ENCODE measurements around the gene MARCHF6.

MARCHF6 gene

GRCh38 chr5:10324518-10325370, 28.8 kb upstream of the MARCHF6 start:
- no peak for DNase-seq (ENCODE audit: low spot score)
- no peak for TF ChIP-seq CTCF (IDR thresholded peaks at IDR 0.05; ENCODE audit: extremely low read depth, insufficient read depth, missing control alignments)
- in situ Hi-C loops (cut with MboI; ENCODE audit: low pct_unique_long_range_greater_than_20kb, low sequenced_read_pairs, unreplicated experiment): no loop called here

- in situ Hi-C loops (cut with MboI; ENCODE audit: low pct_unique_long_range_greater_than_20kb, low sequenced_read_pairs, unreplicated experiment): no loop called here
- no peak for TF ChIP-seq CTCF (IDR thresholded peaks at IDR 0.05; ENCODE audit: extremely low read depth, insufficient read depth, missing control alignments)
- no peak for DNase-seq (ENCODE audit: low spot score)
These were observed 25.2 kb upstream of the MARCHF6 start for GRCh38 chr5:10328323-10328722.

GRCh38 chr5:10329446-10329819, 24.1 kb upstream of the MARCHF6 start:
- in situ Hi-C loops (cut with MboI; ENCODE audit: low pct_unique_long_range_greater_than_20kb, low sequenced_read_pairs, unreplicated experiment): no loop called here
- no peak for TF ChIP-seq CTCF (IDR thresholded peaks at IDR 0.05; ENCODE audit: extremely low read depth, insufficient read depth, missing control alignments)
- DNase-seq (ENCODE audit: low spot score): no peak

GRCh38 chr5:10329820-10330481, 23.5 kb upstream of the MARCHF6 start:
- no peak for TF ChIP-seq CTCF (IDR thresholded peaks at IDR 0.05; ENCODE audit: extremely low read depth, insufficient read depth, missing control alignments)
- no peak for DNase-seq (ENCODE audit: low spot score)
- in situ Hi-C loops (cut with MboI; ENCODE audit: low pct_unique_long_range_greater_than_20kb, low sequenced_read_pairs, unreplicated experiment): no loop called here

- in situ Hi-C loops (cut with MboI; ENCODE audit: low pct_unique_long_range_greater_than_20kb, low sequenced_read_pairs, unreplicated experiment): no loop called here
- no peak for TF ChIP-seq CTCF (IDR thresholded peaks at IDR 0.05; ENCODE audit: extremely low read depth, insufficient read depth, missing control alignments)
- no peak for DNase-seq (ENCODE audit: low spot score)
These were observed 22.8 kb upstream of the MARCHF6 start for GRCh38 chr5:10330511-10331230.

GRCh38 chr5:10331341-10331796, 22.1 kb upstream of the MARCHF6 start:
- DNase-seq (ENCODE audit: low spot score): no peak
- no peak for TF ChIP-seq CTCF (IDR thresholded peaks at IDR 0.05; ENCODE audit: extremely low read depth, insufficient read depth, missing control alignments)
- in situ Hi-C loops (cut with MboI; ENCODE audit: low pct_unique_long_range_greater_than_20kb, low sequenced_read_pairs, unreplicated experiment): no loop called here
